GM23338 (cell line): Measurements from ENCODE around the gene NPR2. TPM values are rescaled to one million over a fixed set of nuclear protein-coding genes. Genes with fewer than 3 reads are reported as not detected.

Experiments
- ATAC-seq: fragments of 200-7000 bp; cut with Tn5 transposase; 3 replicates; pipeline ENCODE4 v1.9.1; 2020
- DNase-seq: peaks from one replicate; pipeline ENCODE4 v3.0.0-alpha.2; 2015; ENCODE audit warnings: low spot score
- H2AFZ ChIP-seq: fragments of 200-600 bp; sonication (generic); 2 replicates; pipeline ENCODE4 v1.8.0; 2016; ENCODE audit warnings: antibody characterized with exemption, mild to moderate bottlenecking, moderate library complexity
- H3F3A ChIP-seq: fragments of 200-600 bp; sonication (generic); replicated peaks from 2 replicates; pipeline ENCODE4 v1.8.0; 2017; ENCODE audit warnings: antibody characterized with exemption, mixed run types, low read depth
- H3K27ac ChIP-seq: fragments of 200-600 bp; sonication (generic); 2 replicates; pipeline ENCODE4 v1.6.1; 2016; ENCODE audit warnings: low read depth
- H3K27me3 ChIP-seq: fragments of 200-600 bp; sonication (generic); 2 replicates; pipeline ENCODE4 v1.8.0; 2016; ENCODE audit warnings: mild to moderate bottlenecking, mixed run types, moderate library complexity; ENCODE audit not compliant: insufficient read depth
- H3K36me3 ChIP-seq: fragments of 200-600 bp; sonication (generic); 2 replicates; pipeline ENCODE4 v1.8.0; 2016; ENCODE audit warnings: mild to moderate bottlenecking; ENCODE audit not compliant: insufficient read depth
- H3K4me1 ChIP-seq: fragments of 200-600 bp; sonication (generic); 2 replicates; pipeline ENCODE4 v1.8.0; 2016; ENCODE audit warnings: mild to moderate bottlenecking, moderate library complexity; ENCODE audit not compliant: insufficient read depth
- H3K4me2 ChIP-seq: fragments of 200-600 bp; sonication (generic); 2 replicates; pipeline ENCODE4 v1.7.1; 2017; ENCODE audit warnings: mixed run types
- H3K4me3 ChIP-seq: fragments of 200-600 bp; sonication (generic); 2 replicates; pipeline ENCODE4 v1.6.1; 2016; ENCODE audit warnings: mixed run types
- H3K79me2 ChIP-seq: fragments of 200-600 bp; sonication (generic); replicated peaks from 2 replicates; pipeline ENCODE4 v1.8.0; 2017; ENCODE audit warnings: mild to moderate bottlenecking; ENCODE audit not compliant: insufficient read depth
- H3K9me2 ChIP-seq: fragments of 200-600 bp; sonication (generic); 2 replicates; pipeline ENCODE4 v1.8.0; 2017; ENCODE audit not compliant: insufficient read depth
- H4K20me1 ChIP-seq: fragments of 200-600 bp; sonication (generic); replicated peaks from 2 replicates; pipeline ENCODE4 v1.8.0; 2017; ENCODE audit warnings: mild to moderate bottlenecking; ENCODE audit not compliant: insufficient read depth
- H3K27ac Mint-ChIP-seq: 2 replicates; pipeline ENCODE4 v1.8.0; 2020; ENCODE audit warnings: inconsistent platforms, mild to moderate bottlenecking, moderate library complexity, mixed read lengths
- H3K27me3 Mint-ChIP-seq: 3 replicates; pipeline ENCODE4 v1.8.0; 2022; ENCODE audit warnings: low read depth, mild to moderate bottlenecking, moderate library complexity, mixed read lengths, inconsistent platforms; ENCODE audit not compliant: insufficient read depth, poor library complexity
- H3K36me3 Mint-ChIP-seq: 3 replicates; pipeline ENCODE4 v1.8.0; 2021; ENCODE audit warnings: low read depth, mild to moderate bottlenecking, inconsistent platforms, moderate library complexity, mixed read lengths
- H3K4me1 Mint-ChIP-seq: 3 replicates; pipeline ENCODE4 v1.8.0; 2020; ENCODE audit warnings: mild to moderate bottlenecking, inconsistent platforms, mixed read lengths
- H3K4me3 Mint-ChIP-seq: 3 replicates; pipeline ENCODE4 v1.8.0; 2021; ENCODE audit warnings: moderate library complexity, mild to moderate bottlenecking, inconsistent platforms, mixed read lengths
- H3K9me3 Mint-ChIP-seq: 3 replicates; pipeline ENCODE4 v1.8.0; 2020; ENCODE audit warnings: moderate library complexity, mild to moderate bottlenecking, inconsistent platforms, mixed read lengths
- CREB1 ChIP-seq: fragments of 250-450 bp; sonication (Bioruptor Pico); IDR thresholded peaks from 2 replicates; pipeline ENCODE4 v1.5.0; 2020; ENCODE audit warnings: low read depth, mild to moderate bottlenecking, moderate library complexity
- EZH2 ChIP-seq: fragments of 200-600 bp; sonication (generic); IDR thresholded peaks from one replicate; pipeline ENCODE4 v1.8.0; 2017; ENCODE audit warnings: antibody characterized with exemption, mild to moderate bottlenecking, low read depth; ENCODE audit not compliant: unreplicated experiment
- EZH2phosphoT487 ChIP-seq: fragments of 200-600 bp; sonication (generic); IDR thresholded peaks from one replicate; pipeline ENCODE4 v1.8.1; 2018; ENCODE audit warnings: antibody characterized with exemption; ENCODE audit not compliant: unreplicated experiment
- JUNB ChIP-seq: IDR thresholded peaks from one replicate; pipeline ENCODE4 v1.6.1; 2016; ENCODE audit warnings: antibody characterized with exemption; ENCODE audit not compliant: unreplicated experiment
- NANOG ChIP-seq: IDR thresholded peaks from 2 replicates; pipeline ENCODE4 v1.6.1; 2016; ENCODE audit warnings: antibody characterized with exemption, borderline replicate concordance
- POLR2AphosphoS5 ChIP-seq: IDR thresholded peaks from 2 replicates; pipeline ENCODE4 v1.6.1; 2016; ENCODE audit warnings: antibody characterized with exemption, low read depth
- STAT1 ChIP-seq: IDR thresholded peaks from one replicate; pipeline ENCODE4 v1.6.1; 2016; ENCODE audit warnings: antibody characterized with exemption; ENCODE audit not compliant: unreplicated experiment
- ZNF114 ChIP-seq: fragments of 250-450 bp; sonication (Bioruptor Pico); IDR thresholded peaks from 2 replicates; pipeline ENCODE4 v1.5.0; 2020; ENCODE audit warnings: mild to moderate bottlenecking, moderate library complexity
- ZNF331 ChIP-seq: fragments of 250-450 bp; sonication (Bioruptor Pico); IDR thresholded peaks from 2 replicates; pipeline ENCODE4 v1.5.0; 2020; ENCODE audit warnings: low read depth, mild to moderate bottlenecking, moderate library complexity
- polyA plus RNA-seq: library from polyadenylated mRNA; unstranded; fragments of >200 nt; fragmentation: Nextera tagmentation; extraction: Ambion mirVana; gene quantifications from 2 replicates; pipeline ENCODE4 v1.2.1, GENCODE V29; 2016
- total RNA-seq: library from RNA; depleted of rRNA; stranded (reverse); fragments of >200 nt; shearing (Covaris generic); gene quantifications from 2 replicates; pipeline ENCODE4 v1.2.3, GENCODE V29; 2014
- TF ChIP-seq, protein P1 (sequence below), 2 experiments: fragments of 200-600 bp in 1 of 2; sonication (generic) in 1 of 2; conservative IDR thresholded peaks; 2 replicates each; pipeline versions ENCODE4 v1.5.1 to v1.6.1; 2016 to 2017; ENCODE audit warnings: antibody characterized with exemption in 2 of 2, low read depth in 2 of 2, mild to moderate bottlenecking in 2 of 2, moderate library complexity in 1 of 2
- TF ChIP-seq, protein P2 (sequence below): IDR thresholded peaks from one replicate; pipeline ENCODE4 v1.6.1; 2018; ENCODE audit warnings: antibody characterized with exemption; ENCODE audit not compliant: unreplicated experiment
- TF ChIP-seq, protein P3 (sequence below): fragments of 250-450 bp; sonication (Bioruptor Pico); IDR thresholded peaks from 2 replicates; pipeline ENCODE4 v1.5.0; 2020; ENCODE audit warnings: mild to moderate bottlenecking, moderate library complexity
- TF ChIP-seq, protein P4 (sequence below): IDR thresholded peaks from 2 replicates; pipeline ENCODE4 v1.6.1; 2016; ENCODE audit warnings: antibody characterized with exemption

NPR2 gene
- total and polyA plus RNA-seq, 2 experiments from 2014 or later, result 9.0 to 14.4 TPM

DNA sequence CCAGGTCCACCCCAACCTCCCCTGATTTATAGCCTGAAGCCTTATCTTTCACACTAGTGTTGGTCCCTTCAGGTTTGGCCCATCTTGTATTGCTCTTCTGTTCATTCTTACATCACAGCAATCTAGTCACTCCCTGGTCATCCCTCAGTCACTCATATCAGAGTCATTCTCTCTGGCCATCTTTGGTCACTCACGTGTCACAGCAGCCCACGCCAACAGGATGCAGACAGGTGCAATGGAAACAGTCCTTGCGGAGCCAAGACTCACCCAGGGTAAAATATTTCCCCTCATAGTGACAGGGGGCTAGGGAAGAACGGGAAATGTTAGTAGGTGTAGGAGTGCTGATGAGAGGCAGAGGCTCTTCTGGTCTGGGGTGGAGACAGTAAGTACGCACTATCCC is 37.9 kb upstream of the NPR2 start:
- peaks cover 4% of the 10 kb centered on the region for H3K36me3 ChIP-seq
- H3K9me2 ChIP-seq, result no peaks in the 10 kb centered on the region
- H3K9me3 Mint-ChIP-seq, result no peaks in the 10 kb centered on the region; the same call in 1 of the 3 replicates
- DNase-seq (no peak), ATAC-seq (no peak)
- H3K79me2 ChIP-seq, result peaks cover 11% of the 10 kb centered on the region
- peaks cover 29% of the 10 kb centered on the region for H3F3A ChIP-seq
- no peak overlapping the region for H2AFZ ChIP-seq
- H3K4me1 Mint-ChIP-seq, result peaks cover 14% of the 10 kb centered on the region
- H3K4me1 ChIP-seq, result peaks cover 19% of the 10 kb centered on the region
- no peaks in the 10 kb centered on the region for H3K27me3 ChIP-seq
- peaks cover 38% of the 10 kb centered on the region for H3K36me3 Mint-ChIP-seq
- H3K27ac Mint-ChIP-seq, result no peak overlapping the region
- H3K4me3 Mint-ChIP-seq, result no peak overlapping the region
- H3K27ac ChIP-seq, result no peak overlapping the region
- no peak overlapping the region for H3K4me2 ChIP-seq
- peaks cover 10% of the 10 kb centered on the region for H3K27me3 Mint-ChIP-seq
- TF ChIP-seq JUNB (no peak), ZNF114 (CRISPR knock-in tag) (no peak), ZNF331 (CRISPR knock-in tag) (no peak), CREB1 (no peak), EZH2 (no peak), EZH2phosphoT487 (no peak), NANOG (no peak), STAT1 (no peak), POLR2AphosphoS5 (no peak)
- TF ChIP-seq, protein P1, sequence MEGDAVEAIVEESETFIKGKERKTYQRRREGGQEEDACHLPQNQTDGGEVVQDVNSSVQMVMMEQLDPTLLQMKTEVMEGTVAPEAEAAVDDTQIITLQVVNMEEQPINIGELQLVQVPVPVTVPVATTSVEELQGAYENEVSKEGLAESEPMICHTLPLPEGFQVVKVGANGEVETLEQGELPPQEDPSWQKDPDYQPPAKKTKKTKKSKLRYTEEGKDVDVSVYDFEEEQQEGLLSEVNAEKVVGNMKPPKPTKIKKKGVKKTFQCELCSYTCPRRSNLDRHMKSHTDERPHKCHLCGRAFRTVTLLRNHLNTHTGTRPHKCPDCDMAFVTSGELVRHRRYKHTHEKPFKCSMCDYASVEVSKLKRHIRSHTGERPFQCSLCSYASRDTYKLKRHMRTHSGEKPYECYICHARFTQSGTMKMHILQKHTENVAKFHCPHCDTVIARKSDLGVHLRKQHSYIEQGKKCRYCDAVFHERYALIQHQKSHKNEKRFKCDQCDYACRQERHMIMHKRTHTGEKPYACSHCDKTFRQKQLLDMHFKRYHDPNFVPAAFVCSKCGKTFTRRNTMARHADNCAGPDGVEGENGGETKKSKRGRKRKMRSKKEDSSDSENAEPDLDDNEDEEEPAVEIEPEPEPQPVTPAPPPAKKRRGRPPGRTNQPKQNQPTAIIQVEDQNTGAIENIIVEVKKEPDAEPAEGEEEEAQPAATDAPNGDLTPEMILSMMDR (conservative IDR thresholded peaks at IDR 0.05; ENCODE audit: low read depth in 2 of 2), result no peak
- TF ChIP-seq, protein P2, sequence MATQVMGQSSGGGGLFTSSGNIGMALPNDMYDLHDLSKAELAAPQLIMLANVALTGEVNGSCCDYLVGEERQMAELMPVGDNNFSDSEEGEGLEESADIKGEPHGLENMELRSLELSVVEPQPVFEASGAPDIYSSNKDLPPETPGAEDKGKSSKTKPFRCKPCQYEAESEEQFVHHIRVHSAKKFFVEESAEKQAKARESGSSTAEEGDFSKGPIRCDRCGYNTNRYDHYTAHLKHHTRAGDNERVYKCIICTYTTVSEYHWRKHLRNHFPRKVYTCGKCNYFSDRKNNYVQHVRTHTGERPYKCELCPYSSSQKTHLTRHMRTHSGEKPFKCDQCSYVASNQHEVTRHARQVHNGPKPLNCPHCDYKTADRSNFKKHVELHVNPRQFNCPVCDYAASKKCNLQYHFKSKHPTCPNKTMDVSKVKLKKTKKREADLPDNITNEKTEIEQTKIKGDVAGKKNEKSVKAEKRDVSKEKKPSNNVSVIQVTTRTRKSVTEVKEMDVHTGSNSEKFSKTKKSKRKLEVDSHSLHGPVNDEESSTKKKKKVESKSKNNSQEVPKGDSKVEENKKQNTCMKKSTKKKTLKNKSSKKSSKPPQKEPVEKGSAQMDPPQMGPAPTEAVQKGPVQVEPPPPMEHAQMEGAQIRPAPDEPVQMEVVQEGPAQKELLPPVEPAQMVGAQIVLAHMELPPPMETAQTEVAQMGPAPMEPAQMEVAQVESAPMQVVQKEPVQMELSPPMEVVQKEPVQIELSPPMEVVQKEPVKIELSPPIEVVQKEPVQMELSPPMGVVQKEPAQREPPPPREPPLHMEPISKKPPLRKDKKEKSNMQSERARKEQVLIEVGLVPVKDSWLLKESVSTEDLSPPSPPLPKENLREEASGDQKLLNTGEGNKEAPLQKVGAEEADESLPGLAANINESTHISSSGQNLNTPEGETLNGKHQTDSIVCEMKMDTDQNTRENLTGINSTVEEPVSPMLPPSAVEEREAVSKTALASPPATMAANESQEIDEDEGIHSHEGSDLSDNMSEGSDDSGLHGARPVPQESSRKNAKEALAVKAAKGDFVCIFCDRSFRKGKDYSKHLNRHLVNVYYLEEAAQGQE, result no peak
- TF ChIP-seq, protein P3, sequence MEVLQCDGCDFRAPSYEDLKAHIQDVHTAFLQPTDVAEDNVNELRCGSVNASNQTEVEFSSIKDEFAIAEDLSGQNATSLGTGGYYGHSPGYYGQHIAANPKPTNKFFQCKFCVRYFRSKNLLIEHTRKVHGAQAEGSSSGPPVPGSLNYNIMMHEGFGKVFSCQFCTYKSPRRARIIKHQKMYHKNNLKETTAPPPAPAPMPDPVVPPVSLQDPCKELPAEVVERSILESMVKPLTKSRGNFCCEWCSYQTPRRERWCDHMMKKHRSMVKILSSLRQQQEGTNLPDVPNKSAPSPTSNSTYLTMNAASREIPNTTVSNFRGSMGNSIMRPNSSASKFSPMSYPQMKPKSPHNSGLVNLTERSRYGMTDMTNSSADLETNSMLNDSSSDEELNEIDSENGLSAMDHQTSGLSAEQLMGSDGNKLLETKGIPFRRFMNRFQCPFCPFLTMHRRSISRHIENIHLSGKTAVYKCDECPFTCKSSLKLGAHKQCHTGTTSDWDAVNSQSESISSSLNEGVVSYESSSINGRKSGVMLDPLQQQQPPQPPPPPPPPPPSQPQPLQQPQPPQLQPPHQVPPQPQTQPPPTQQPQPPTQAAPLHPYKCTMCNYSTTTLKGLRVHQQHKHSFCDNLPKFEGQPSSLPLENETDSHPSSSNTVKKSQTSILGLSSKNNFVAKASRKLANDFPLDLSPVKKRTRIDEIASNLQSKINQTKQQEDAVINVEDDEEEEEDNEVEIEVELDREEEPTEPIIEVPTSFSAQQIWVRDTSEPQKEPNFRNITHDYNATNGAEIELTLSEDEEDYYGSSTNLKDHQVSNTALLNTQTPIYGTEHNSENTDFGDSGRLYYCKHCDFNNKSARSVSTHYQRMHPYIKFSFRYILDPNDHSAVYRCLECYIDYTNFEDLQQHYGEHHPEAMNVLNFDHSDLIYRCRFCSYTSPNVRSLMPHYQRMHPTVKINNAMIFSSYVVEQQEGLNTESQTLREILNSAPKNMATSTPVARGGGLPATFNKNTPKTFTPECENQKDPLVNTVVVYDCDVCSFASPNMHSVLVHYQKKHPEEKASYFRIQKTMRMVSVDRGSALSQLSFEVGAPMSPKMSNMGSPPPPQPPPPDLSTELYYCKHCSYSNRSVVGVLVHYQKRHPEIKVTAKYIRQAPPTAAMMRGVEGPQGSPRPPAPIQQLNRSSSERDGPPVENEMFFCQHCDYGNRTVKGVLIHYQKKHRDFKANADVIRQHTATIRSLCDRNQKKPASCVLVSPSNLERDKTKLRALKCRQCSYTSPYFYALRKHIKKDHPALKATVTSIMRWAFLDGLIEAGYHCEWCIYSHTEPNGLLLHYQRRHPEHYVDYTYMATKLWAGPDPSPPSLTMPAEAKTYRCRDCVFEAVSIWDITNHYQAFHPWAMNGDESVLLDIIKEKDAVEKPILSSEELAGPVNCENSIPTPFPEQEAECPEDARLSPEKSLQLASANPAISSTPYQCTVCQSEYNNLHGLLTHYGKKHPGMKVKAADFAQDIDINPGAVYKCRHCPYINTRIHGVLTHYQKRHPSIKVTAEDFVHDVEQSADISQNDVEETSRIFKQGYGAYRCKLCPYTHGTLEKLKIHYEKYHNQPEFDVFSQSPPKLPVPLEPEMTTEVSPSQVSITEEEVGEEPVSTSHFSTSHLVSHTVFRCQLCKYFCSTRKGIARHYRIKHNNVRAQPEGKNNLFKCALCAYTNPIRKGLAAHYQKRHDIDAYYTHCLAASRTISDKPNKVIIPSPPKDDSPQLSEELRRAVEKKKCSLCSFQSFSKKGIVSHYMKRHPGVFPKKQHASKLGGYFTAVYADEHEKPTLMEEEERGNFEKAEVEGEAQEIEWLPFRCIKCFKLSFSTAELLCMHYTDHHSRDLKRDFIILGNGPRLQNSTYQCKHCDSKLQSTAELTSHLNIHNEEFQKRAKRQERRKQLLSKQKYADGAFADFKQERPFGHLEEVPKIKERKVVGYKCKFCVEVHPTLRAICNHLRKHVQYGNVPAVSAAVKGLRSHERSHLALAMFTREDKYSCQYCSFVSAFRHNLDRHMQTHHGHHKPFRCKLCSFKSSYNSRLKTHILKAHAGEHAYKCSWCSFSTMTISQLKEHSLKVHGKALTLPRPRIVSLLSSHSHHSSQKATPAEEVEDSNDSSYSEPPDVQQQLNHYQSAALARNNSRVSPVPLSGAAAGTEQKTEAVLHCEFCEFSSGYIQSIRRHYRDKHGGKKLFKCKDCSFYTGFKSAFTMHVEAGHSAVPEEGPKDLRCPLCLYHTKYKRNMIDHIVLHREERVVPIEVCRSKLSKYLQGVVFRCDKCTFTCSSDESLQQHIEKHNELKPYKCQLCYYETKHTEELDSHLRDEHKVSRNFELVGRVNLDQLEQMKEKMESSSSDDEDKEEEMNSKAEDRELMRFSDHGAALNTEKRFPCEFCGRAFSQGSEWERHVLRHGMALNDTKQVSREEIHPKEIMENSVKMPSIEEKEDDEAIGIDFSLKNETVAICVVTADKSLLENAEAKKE (CRISPR knock-in tag), result no peak
- TF ChIP-seq, protein P4, sequence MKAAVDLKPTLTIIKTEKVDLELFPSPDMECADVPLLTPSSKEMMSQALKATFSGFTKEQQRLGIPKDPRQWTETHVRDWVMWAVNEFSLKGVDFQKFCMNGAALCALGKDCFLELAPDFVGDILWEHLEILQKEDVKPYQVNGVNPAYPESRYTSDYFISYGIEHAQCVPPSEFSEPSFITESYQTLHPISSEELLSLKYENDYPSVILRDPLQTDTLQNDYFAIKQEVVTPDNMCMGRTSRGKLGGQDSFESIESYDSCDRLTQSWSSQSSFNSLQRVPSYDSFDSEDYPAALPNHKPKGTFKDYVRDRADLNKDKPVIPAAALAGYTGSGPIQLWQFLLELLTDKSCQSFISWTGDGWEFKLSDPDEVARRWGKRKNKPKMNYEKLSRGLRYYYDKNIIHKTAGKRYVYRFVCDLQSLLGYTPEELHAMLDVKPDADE, result no peak
- H3K4me3 ChIP-seq, result no peak overlapping the region
- H4K20me1 ChIP-seq, result peaks cover under 1% of the 10 kb centered on the region; the same call in 1 of the 2 replicates
